GM21723 (cell line): ENCODE data around the gene RUNX3.

Experiments used
- ATAC-seq: cut with Tn5 transposase; IDR thresholded peaks from one replicate; pipeline ENCODE4 v1.9.1; 2021; ENCODE audit warnings: mild to moderate bottlenecking, moderate library complexity; ENCODE audit not compliant: unreplicated experiment

RUNX3 gene

GRCh38 chr1:24888971-24889676, 41.0 kb downstream of the RUNX3 start:
- ATAC-seq = no peak

- ATAC-seq = no peak
These were observed 41.8 kb downstream of the RUNX3 start for GRCh38 chr1:24888061-24888970.

DNA sequence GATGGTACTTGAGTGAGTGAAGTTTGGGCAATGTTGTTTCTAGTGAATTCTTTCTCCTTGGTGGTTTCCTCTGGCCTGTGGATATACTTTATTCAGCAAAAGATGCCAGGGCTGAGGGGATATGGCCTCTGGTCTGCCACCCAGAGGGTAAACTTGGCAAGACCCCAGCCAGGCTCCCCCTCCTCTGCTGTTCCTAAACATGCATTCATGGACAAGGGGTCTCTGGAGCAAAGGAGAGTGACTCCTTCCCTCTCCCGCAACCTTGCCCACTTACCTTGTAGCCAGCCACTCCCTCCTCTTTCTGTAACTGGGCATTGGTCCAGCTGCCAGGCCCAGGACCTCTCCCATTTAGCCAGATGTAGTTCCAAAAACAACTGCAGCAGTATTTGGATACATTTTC, 43.8 kb downstream of the RUNX3 start:
- no peak for ATAC-seq

- no peak for ATAC-seq
These were observed 45.3 kb downstream of the RUNX3 start for GRCh38 chr1:24884751-24885150.

GRCh38 chr1:24881034-24881433, 49.0 kb downstream of the RUNX3 start:
- ATAC-seq = no peak

GRCh38 chr1:24878775-24879742, 51.0 kb downstream of the RUNX3 start:
- ATAC-seq = no peak

DNA sequence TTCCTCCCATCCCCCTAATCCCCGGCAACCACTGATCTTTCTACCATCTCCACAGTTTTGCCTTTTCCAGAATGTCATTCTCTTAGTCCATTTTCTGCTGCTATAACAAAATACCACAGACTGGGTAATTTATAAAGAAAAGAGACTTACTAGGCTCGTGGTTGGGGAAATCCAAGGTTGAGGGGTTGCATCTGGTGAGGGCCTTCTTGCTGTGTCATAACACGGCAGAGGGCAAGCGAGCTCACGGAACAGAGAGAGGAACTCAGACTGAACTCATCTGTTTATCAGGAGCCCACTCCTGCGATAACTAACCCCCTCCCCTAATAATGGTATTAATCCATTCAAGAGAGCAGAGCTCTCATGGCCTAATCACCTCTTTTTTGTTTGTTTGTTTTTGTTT, 52.0 kb downstream of the RUNX3 start:
- no peak for ATAC-seq

DNA sequence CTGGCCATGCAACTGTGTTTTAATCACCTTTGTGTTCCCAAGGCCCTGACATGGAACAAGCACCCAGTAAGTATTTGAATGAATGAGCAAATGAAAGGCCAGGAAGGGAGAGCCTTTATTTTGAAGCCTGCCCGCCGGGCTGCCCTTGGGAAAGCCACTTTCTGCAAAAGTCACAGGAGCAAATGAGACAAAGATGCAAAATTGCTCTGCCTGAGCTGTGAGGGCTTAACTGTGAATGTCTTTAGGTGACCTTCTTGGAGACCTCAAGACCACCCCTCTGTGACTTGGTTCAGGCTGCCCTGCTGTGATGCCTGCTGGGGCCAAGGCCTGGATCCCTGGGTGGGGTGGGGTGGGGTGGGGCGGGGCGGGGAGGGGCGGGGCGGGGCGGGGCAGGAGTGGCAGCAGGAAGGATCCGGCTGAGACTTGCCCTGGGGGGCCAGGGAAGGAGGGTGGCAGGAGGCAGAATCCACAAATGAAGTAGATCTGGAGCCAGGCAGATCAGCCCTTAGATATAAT, 54.0 kb downstream of the RUNX3 start:
- ATAC-seq = no peak

DNA sequence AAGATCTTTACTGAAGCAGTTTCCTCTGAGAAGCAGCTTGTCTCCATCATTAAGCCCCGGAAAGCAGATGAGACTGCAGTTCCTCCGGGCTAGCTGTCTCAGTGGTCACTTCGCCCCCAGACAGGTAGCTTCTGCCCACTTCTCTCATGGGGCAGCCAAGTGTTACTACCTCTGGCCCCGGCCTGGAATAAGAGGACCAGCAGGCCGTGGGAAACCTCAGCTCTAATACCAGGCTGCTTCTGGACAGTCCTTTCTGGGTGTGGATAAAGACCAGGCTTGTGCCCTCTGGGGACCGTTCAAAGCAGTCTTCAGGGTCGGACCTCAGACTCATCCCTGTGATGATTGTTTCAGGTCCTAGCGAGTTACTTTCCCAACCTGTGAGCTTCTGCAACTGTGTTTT, 54.8 kb downstream of the RUNX3 start:
- no peak for ATAC-seq

DNA sequence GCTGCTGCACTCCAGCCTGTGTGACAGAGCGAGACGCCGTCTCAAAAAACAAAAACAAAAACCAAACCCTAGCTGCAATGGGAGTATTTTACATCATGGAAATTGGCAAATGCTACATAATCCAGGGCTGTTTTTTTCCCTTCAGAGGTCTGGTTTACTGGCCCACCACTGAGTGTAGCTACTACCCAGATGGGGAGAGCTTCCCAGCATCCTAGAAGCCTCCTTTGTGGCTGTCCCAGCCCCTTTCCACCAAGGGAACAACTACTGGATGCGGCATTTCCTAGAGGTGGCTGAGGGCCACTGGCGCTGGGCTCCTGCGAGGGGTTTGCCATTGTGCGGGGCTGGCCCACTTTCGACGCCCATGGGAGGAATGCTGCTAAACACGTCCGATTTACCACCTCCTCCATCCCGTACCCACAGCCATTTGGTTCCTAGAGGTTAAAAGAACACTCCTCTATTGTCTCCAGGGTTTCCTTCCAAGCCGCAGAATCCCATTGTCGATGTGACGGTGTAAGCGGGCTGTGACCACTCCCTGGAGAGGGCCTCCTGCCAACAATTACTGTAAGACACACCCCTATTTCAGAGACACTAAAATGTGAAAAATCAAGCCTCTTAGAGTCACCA, 55.4 kb downstream of the RUNX3 start:
- no peak for ATAC-seq

DNA sequence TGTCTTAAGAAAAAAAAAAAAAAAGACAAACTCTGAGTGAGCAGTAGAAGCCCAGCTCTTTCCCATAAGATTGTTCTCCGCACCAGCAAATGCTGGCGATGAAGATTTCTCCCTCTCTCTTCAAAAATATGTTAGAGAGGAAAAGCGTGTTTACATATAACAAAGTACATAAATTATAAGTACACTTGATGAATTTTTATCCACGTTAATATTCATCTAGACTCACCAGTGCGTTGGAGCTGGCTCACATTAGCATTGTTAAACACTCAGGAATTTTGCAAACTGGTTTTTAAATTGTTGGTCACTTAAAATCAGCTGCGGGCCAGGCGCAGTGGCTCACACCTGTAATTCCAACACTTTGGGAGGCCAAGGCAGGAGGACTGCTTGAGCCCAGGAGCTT, 56.0 kb downstream of the RUNX3 start:
- ATAC-seq = no peak

DNA sequence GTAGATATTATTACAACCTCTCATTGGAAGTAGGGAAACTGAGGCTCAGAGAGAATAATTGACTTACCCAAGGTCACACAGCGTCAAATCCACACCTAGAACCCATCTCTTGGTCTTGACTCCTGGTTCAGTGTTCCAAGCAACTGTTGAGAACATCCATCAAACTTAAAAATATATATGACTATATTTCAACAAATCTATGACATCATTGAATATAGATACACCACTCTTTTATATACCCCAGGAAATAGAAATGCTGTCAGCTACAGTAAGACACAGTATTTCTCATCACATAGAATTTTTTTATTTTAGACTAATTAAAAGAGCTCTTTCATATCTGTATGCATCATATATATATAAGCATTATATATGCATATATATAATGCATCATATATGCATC, 56.9 kb downstream of the RUNX3 start:
- ATAC-seq = no peak

- ATAC-seq = no peak
These were observed 57.8 kb downstream of the RUNX3 start for GRCh38 chr1:24872061-24872850.

DNA sequence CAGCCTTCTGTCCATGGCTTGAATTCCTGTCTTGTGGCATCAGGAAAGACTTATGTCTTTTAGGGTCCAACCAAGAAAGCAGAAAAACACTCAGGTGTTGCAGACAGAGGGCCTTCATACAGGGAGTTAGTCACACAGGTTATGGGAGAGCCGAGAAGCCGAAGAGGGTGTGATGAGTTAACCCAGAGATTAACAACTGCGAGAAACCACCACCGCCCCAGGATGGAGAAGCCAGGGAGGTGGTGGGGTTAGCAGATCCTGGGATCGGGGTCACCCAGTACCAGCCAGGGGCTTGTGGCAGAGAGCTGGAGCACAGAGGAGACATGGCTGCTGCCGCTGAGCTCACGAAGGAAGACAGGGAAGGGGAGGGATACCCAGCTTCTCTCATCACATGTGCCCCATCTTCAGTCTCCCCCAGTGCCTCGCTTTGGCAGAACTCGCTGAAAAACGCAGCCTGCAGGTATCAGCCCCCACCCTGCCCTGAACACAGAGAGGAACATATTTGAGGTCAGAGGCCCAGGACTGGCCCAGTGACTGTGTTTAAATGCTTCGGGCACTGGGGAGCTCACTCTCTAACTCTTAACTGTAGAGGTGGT, 58.7 kb downstream of the RUNX3 start:
- no peak for ATAC-seq

DNA sequence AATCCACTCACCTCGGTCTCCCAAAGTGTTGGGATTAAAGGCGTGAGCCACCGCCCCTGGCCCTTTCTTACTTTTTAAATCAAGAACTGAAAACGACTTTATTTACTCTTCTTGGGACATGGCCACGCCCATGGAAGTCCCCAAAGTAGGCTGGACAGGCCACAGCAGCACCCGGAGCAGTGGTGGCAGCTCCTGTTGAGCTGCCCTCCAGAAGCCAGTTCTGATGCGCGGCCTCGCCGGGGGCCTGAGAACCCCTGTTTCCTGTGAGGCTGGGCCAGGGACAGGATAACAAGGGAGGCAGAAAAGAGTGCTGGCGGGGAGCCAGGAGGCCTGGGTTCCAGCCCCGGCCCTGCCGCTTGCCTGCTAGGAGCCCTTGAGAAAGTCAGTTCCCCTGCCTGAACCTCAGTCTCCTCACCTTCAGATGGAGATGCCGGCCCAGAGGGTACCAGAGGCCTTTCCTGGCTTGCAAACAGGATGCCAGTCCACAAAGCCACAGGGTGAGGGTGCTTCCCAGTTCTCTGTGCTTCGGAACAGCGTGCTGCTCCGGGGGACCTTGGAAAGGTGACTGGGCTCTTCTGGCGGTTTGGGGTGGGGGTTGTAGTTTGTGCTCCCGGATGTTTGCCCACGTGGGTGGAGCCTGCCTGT, 59.4 kb downstream of the RUNX3 start:
- ATAC-seq = no peak

GRCh38 chr1:24868016-24868875, 61.8 kb downstream of the RUNX3 start:
- ATAC-seq = no peak

DNA sequence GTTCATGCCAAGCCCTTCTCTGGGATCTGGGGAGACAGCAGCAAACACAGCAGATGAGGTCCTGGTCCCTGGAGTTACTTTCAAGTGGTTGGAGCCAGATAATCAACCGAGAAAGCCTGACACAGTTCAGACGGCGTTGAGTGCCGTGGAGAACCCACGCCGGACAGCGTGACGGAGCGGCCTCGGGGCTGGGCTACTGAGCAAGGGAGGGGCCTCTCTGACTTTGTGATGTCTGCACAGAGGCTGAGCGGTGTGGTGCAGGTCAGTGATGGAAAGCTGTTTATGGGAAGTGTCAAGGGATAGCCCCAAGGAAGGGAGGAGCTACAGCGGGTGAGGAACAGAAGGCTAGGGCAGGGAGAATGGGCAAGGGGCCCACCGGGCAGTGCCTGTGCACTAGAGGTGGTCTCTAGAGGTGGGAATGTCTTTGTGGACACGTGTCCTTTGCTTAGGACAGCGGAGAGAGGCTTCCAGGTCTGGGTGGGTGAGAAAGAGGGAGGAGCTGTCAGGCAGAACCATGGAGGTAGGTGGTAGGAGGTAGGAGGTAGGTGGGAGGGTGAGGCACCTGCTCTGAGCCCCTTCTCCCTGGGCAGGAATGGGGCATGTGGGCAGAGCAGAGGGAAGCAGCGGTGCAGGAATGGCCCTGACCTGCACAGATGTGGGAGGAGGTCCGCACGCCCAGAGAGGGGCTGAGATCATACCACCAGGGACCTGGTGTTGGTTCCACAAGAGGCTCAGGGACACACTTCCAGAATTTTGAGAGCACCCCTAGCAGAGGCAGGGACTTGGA, 62.8 kb downstream of the RUNX3 start:
- no peak for ATAC-seq
